Astrocyte (in vitro differentiated cells and primary cell): ENCODE data around the gene TOM1L2. TPM values are rescaled to one million over a fixed set of nuclear protein-coding genes. Genes with fewer than 3 reads are reported as not detected.

Experiments
- DNase-seq: peaks from one replicate; pipeline ENCODE4 v3.0.0-alpha.2; 2010; ENCODE audit warnings: low read depth
- FAIRE-seq: peaks from 2 replicates; lab custom pipeline; 2011; peaks lifted over from hg19 to GRCh38; lab: Jason Lieb, UNC
- H2AFZ ChIP-seq: 2 replicates; pipeline ENCODE4 v1.6.0; 2012; ENCODE audit warnings: low read depth, low read length, inconsistent platforms
- H3K27ac ChIP-seq: 2 replicates; pipeline ENCODE4 v1.5.1; 2011; ENCODE audit warnings: low read depth, low read length, inconsistent platforms
- H3K27me3 ChIP-seq: 2 replicates; pipeline ENCODE4 v1.6.0; 2011; ENCODE audit warnings: low read length, inconsistent platforms; ENCODE audit not compliant: insufficient read depth
- H3K36me3 ChIP-seq: 2 replicates; pipeline ENCODE4 v1.5.1; 2011; ENCODE audit warnings: low read length, inconsistent platforms; ENCODE audit not compliant: insufficient read depth
- H3K4me1 ChIP-seq: 2 replicates; pipeline ENCODE4 v1.5.1; 2011; ENCODE audit warnings: low read length, inconsistent platforms; ENCODE audit not compliant: insufficient read depth
- H3K4me2 ChIP-seq: 2 replicates; pipeline ENCODE4 v1.6.0; 2012; ENCODE audit warnings: low read length, inconsistent platforms
- H3K4me3 ChIP-seq: 2 replicates; pipeline ENCODE4 v1.5.1; 2011; ENCODE audit warnings: low read depth, mild to moderate bottlenecking, low read length, inconsistent platforms; ENCODE audit not compliant: insufficient read depth
- H3K79me2 ChIP-seq: 2 replicates; pipeline ENCODE4 v1.6.0; 2012; ENCODE audit warnings: mild to moderate bottlenecking, low read length, inconsistent platforms; ENCODE audit not compliant: insufficient read depth
- H3K9ac ChIP-seq: 2 replicates; pipeline ENCODE4 v1.6.0; 2012; ENCODE audit warnings: mild to moderate bottlenecking, low read length, inconsistent platforms
- H3K9me3 ChIP-seq: 2 replicates; pipeline ENCODE4 v1.5.1; 2012; ENCODE audit warnings: low read depth, mild to moderate bottlenecking, low read length, inconsistent platforms; ENCODE audit not compliant: insufficient read depth
- H4K20me1 ChIP-seq: 2 replicates; pipeline ENCODE4 v1.6.0; 2012; ENCODE audit warnings: low read length, inconsistent platforms; ENCODE audit not compliant: insufficient read depth
- H3K27ac Mint-ChIP-seq: one replicate; pipeline ENCODE4 v1.8.0; 2021; ENCODE audit warnings: mild to moderate bottlenecking, mixed read lengths; ENCODE audit not compliant: unreplicated experiment
- H3K27me3 Mint-ChIP-seq: one replicate; pipeline ENCODE4 v1.8.0; 2021; ENCODE audit warnings: low read depth, mixed read lengths; ENCODE audit not compliant: unreplicated experiment
- H3K36me3 Mint-ChIP-seq: one replicate; pipeline ENCODE4 v1.8.0; 2021; ENCODE audit warnings: low read depth, mixed read lengths; ENCODE audit not compliant: unreplicated experiment
- H3K4me1 Mint-ChIP-seq: one replicate; pipeline ENCODE4 v1.8.0; 2021; ENCODE audit warnings: low read depth, mixed read lengths; ENCODE audit not compliant: unreplicated experiment
- H3K4me3 Mint-ChIP-seq: one replicate; pipeline ENCODE4 v1.8.0; 2021; ENCODE audit warnings: mild to moderate bottlenecking, moderate library complexity, mixed read lengths; ENCODE audit not compliant: unreplicated experiment
- H3K9me3 Mint-ChIP-seq: one replicate; pipeline ENCODE4 v1.8.0; 2021; ENCODE audit warnings: mild to moderate bottlenecking, mixed read lengths; ENCODE audit not compliant: unreplicated experiment
- CTCF ChIP-seq: IDR thresholded peaks from 2 replicates; pipeline ENCODE4 v1.5.1; 2011; ENCODE audit warnings: low read depth, mild to moderate bottlenecking, inconsistent platforms, low read length, moderate library complexity; ENCODE audit not compliant: insufficient read depth
- EZH2 ChIP-seq: IDR thresholded peaks from 2 replicates; pipeline ENCODE4 v1.6.1; 2012; ENCODE audit warnings: mild to moderate bottlenecking, low read length, inconsistent platforms; ENCODE audit not compliant: insufficient read depth
- total RNA-seq: library from RNA; stranded (reverse); gene quantifications from 2 replicates; pipeline ENCODE4 v1.2.1, GENCODE V29; 2021

Gene TOM1L2
- total RNA-seq, 1 donor from 2014 or later, result 54.4 TPM

- Histone ChIP-seq H3K4me2 (peak overlapping the region; percentile 4), H3K9me3 (no peaks in the 10 kb centered on the region), H3K27me3 (no peaks in the 10 kb centered on the region), H3K27ac (no peak overlapping the region), H4K20me1 (no peaks in the 10 kb centered on the region), H3K79me2 (no peaks in the 10 kb centered on the region), H3K4me1 (peaks cover 6% of the 10 kb centered on the region), H3K9ac (no peak overlapping the region), H3K36me3 (no peaks in the 10 kb centered on the region), H3K4me3 (no peak overlapping the region), H2AFZ (no peak overlapping the region)
- peaks cover 13% of the 10 kb centered on the region for H3K36me3 Mint-ChIP-seq
- H3K9me3 Mint-ChIP-seq, result no peaks in the 10 kb centered on the region
- FAIRE-seq (no peak), DNase-seq (peak; percentile 40)
- H3K27me3 Mint-ChIP-seq, result no peaks in the 10 kb centered on the region
- peaks cover 10% of the 10 kb centered on the region for H3K4me1 Mint-ChIP-seq
- no peak overlapping the region for H3K27ac Mint-ChIP-seq
- no peak overlapping the region for H3K4me3 Mint-ChIP-seq
- no peak for TF ChIP-seq CTCF
- no peak for TF ChIP-seq EZH2
Observed at GRCh38 chr17:17849147-17849820, 122.9 kb downstream of the TOM1L2 start.

GRCh38 chr17:17848311-17849082, 123.7 kb downstream of the TOM1L2 start:
- Mint-ChIP-seq H3K36me3 (peaks cover 11% of the 10 kb centered on the region), H3K27me3 (no peaks in the 10 kb centered on the region), H3K4me3 (no peak overlapping the region), H3K27ac (no peak overlapping the region), H3K4me1 (peaks cover 10% of the 10 kb centered on the region), H3K9me3 (no peaks in the 10 kb centered on the region)
- H3K4me2 ChIP-seq, result no peak overlapping the region
- no peaks in the 10 kb centered on the region for H3K27me3 ChIP-seq
- no peaks in the 10 kb centered on the region for H3K79me2 ChIP-seq
- DNase-seq, result no peak
- H3K36me3 ChIP-seq, result no peaks in the 10 kb centered on the region
- H3K9me3 ChIP-seq, result no peaks in the 10 kb centered on the region
- H3K27ac ChIP-seq, result no peak overlapping the region
- H3K4me1 ChIP-seq, result peaks cover 6% of the 10 kb centered on the region
- TF ChIP-seq CTCF (no peak), EZH2 (no peak)
- H4K20me1 ChIP-seq, result no peaks in the 10 kb centered on the region
- no peak overlapping the region for H3K9ac ChIP-seq
- no peak for FAIRE-seq
- H3K4me3 ChIP-seq, result no peak overlapping the region
- no peak overlapping the region for H2AFZ ChIP-seq
